ENCODE data around the gene EGF.
"Not testable (repeated sequence)": the region's sequence is repeated elsewhere in the genome, so short reads cannot be mapped to it uniquely, and the experiment has no call there.

EGF gene

DNA sequence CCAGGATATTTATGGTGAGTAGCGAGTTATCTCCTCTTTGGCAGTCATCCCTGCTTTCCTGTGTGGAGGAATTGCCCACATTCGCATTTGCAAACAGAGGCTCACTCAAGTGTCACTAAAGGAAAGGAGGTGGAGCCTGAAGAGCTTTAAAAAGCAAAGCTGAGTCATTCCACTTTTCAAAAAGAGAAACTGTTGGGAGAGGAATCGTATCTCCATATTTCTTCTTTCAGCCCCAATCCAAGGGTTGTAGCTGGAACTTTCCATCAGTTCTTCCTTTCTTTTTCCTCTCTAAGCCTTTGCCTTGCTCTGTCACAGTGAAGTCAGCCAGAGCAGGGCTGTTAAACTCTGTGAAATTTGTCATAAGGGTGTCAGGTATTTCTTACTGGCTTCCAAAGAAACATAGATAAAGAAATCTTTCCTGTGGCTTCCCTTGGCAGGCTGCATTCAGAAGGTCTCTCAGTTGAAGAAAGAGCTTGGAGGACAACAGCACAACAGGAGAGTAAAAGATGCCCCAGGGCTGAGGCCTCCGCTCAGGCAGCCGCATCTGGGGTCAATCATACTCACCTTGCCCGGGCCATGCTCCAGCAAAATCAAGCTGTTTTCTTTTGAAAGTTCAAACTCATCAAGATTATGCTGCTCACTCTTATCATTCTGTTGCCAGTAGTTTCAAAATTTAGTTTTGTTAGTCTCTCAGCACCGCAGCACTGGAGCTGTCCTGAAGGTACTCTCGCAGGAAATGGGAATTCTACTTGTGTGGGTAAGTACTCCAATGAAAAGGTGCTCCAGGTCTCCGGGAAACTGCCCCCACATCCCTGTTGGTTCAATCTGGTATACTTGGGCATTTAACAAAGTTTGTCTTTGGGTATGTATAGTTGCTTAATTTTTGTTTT is at the start of gene EGF:
TSS of gene EGF (plus strand) at position 178 of the 890 bp plus-strand sequence. CDS start at position 631, 453 bp downstream.
- no peak for DNase-seq (ENCODE audit: low spot score)

DNA sequence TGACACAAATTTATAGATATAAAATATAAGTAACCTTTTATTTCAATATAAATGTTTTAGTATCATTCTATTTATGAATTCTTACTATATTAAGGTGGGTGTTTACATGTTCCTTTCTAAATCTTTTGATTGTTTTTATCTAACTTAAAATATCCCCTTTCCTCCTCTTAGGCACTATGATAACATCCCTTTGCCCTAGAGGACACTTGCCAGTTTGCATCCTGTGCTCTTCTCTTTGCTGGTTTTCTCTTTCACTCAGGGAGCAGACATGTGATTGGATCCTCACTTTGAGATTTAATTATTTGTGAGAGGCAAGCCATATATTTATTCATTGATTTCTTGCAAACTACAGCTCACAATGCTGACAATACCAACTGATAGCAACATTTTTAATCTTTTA is 48.5 kb upstream of the EGF start:
- DNase-seq (ENCODE audit: low spot score) = no peak

DNA sequence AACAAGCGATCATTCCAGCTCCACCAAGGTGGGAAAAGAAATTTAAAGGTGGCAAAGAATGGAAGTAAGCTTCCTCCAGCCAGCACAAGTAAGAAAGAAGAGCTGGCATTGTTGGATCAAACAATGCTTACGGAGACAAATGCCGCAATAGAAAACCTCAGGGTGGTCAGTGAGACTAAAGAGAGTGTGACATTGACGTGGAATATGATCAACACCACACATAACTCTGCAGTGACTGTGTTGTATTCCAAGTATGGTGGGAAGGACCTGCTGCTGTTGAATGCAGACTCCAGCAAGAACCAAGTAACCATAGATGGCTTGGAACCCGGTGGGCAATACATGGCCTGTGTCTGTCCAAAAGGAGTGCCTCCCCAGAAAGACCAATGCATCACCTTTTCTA is 42.6 kb upstream of the EGF start:
- DNase-seq (ENCODE audit: low spot score) = no peak

DNA sequence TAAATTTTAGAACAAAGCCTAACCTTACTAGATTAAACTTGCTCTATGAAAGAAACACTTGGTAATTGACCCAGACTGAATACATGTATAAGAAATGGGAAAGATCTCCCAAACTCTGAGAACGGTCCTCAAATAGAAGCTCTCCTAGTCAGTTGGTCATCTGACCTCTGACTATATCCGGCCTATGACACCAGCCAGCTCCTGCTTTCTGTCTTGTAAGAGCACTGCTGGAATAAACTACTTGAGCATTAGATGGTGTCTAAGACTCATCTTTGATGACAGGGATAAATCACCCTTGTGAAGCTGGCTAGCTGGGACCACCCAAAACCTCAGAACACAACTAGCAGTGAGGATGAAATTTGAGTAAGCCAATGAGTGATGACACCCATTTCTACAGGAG is 40.6 kb upstream of the EGF start:
- no peak for DNase-seq (ENCODE audit: low spot score)

DNA sequence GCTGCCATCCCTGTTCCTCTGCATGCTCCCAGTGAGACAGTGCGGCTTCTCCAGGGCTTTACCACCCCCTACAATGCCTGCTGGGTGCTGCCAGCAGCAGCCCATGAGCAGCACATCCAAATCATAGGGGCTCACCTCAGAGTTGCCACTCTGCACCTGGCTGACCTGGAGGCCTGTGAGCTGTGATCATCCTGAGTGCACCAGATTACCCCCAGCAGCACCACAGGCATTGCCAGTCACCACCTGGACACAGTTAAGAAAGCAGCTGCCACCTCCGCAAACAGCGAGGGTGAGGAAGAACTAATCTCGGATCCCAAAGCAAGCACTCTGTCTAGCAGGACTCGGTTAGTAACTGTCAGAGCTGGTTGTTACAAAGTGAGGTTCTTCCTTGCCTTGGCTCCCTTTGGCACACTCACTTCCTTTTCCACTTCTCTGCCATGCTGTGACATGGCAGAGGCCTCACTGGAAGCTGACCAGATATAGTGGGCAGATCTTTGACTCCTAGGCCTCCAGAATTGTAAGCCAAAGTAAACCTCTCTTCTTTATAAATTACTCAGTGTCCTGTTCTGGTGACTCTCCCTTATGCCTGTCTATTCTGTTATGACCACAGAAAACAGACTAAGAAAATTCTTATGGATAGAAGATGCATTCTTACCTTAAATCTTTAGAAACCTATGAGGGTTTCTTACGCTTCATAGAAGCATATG is 39.6 kb upstream of the EGF start:
- no peak for DNase-seq (ENCODE audit: low spot score)

DNA sequence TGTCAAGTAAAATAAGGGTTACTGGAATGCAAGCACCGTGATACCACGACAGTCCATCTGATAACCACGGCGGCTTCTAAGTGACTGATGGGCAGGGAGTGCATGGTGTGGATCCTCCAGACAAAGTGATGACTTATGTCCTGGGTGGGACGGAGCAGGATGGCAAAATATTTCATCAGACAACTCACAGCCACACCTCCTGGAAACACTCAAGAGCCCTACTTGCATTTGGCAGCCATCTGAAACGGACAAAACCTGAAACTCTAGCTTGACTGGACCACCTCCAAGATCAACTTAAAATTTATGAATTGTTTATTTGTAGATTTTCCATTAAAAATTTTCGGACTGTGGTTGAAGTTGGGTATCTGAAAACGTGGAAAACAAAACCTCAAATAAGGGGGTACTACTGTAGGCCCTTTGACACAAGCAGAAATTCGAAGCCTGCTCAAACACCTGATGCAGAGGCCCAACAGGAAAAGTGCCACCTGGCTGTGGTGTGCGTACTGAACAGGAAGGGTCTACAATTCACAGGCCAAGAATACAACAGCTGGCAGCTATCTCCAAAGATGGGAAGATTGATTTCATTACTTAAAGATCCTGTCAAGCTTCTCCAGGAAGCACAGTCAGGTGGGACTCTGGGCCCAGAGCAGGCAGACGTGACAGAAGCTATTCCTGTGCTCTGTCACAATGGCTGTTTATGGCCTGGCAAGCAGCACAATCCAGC is 38.7 kb upstream of the EGF start:
- no peak for DNase-seq (ENCODE audit: low spot score)

DNA sequence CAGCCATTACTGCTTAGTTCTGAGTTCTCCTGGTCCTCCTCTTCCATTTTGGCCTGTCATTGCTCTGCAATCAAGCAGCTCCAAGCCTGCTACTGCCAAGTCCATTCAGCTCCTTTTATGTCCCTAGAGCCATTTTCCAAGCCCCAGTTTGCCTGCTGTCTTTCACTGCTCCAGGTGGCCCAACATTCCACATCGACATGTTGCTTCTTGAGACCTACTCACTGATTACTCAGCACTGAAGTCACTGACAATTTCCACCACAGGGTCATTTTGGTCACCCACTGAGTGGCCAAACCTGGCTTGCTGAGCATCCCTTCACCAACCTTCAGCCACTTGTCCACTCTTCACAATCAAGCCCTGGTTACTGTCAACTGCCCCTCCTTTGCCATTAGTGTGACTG is 37.6 kb upstream of the EGF start:
- no peak for DNase-seq (ENCODE audit: low spot score)

DNA sequence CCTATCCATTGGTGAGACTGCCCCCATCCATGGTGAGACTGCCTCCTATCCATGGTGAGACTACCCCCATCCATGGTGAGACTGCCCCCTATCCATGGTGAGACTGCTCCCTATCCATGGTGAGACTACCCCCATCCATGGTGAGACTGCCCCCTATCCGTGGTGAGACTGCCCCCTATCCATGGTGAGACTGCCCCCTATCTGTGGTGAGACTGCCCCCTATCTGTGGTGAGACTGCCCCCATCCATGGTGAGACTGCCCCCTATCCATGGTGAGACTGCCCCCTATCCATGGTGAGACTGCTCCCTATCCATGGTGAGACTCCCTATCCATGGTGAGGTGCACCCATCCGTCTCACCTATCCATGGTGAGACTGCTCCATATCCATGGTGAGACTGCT is 37.1 kb upstream of the EGF start:
- DNase-seq (ENCODE audit: low spot score) = not testable (repeated sequence)

DNA sequence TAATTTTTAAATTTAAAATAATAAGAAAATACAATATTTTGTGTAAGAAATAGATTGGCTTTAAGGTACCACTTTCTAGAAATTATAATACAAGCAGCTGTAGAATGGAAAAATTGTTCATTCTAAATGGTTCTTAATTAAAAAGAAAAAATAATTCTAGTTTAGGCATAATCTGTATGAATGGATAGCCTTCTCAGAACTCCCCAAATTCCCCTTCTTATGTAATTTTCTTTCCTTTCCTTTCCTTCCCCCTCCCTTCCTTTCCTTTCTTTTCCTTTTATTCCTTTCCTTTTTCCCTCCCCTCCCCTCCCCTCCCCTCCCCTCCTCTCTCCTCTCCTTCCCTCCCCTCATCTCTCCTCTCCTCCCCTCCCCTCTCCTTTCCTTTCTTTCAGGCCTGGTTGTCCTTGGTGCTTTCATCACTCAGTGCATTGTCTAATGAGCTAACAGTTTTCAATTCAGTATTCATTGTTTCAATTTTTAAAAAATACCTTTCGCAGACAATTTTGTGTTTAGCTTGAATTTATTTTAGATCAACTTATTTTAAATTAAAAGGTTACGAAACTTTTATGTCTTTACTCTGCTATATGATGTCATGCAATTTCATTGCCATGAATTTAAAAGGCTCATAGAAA is 35.9 kb upstream of the EGF start:
- no peak for DNase-seq (ENCODE audit: low spot score)

DNA sequence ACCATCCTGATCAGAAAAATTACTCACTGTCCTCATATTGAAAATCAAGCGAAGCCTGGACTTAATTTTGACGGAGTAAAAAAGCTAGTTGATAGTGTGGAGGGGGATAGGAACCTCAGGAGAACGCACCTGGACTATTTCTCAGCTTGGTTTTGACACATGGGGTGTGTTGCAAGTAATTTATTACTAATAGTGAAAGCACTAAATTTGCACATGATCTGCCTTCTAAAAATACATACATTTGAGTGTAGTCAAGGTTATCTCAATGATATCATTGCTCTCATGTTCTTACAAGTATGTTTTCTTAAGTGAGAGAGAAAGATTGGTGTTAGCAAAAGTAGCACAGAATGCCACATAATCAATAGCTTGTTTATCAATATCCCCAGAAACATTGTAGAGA is 35.3 kb upstream of the EGF start:
- DNase-seq (ENCODE audit: low spot score) = no peak

DNA sequence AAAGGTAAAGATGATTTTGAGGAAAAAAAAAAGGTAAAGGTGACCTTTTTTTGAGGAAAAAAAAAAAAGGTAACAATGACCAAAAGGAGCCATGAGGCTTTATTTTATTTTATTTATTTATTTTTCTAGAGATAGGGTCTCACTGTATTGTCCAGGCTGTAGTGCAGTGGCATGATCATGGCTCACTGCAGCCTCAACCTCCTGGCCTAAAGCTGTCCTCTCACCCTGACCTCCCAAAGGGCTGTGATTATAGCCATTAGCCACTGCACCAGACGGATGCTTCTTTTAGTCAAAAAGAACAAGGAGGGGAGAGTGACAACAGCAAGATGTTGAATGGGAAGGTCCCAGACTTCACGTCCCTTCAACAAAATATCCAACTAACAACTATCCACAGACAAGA is 34.3 kb upstream of the EGF start:
- no peak for DNase-seq (ENCODE audit: low spot score)

DNA sequence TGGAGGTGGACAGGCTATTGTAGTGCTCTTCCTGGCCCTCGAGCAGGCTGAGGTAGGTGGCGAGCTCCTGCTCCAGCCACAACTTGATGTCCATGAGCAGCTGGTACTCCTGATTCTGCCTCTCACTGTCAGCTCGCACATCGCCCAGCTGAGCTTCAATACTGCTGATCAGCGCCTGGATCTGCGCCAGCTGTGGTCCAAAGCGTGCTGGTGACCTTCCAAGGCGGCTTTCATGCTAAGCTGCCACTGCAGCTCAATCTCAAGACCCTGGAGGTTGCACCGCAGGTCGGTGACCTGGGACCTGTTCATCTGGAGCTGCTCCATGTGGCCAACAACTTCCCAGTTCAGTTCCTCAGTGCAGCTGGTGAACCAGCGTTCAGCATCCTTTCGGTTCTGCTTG is 33.6 kb upstream of the EGF start:
- no peak for DNase-seq (ENCODE audit: low spot score)

DNA sequence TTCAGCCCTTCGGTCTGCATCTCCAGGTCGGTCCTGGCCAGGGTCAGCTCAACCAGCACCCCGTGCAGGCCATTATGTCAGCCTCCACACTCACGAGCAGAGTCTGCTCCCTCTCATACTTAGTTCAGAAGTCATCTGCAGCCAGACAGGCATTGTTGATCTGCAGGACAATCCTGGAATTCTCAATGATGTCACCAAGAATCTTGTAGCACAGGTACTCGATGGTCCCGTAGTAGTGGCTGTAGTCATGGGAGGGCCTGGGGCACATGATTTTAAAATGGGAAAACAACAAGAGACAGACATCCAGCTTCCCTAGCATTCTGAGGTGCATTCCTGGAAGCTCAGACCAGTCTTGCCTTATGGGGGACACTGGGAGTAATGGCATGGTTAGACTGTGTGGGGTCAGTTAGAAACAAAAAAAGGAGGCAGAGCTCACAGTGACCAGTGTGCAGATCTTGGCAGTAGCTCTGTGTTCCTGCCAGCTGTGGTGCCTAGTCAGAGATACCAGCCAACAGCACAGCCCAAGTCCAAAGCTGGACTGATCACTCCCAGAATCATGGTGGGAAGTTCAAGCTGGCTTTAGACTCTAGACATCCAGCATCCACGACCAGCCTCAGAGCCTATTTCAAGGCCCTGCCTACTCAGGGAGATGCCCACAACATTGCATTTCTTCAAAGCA is 32.9 kb upstream of the EGF start:
- DNase-seq (ENCODE audit: low spot score) = no peak

DNA sequence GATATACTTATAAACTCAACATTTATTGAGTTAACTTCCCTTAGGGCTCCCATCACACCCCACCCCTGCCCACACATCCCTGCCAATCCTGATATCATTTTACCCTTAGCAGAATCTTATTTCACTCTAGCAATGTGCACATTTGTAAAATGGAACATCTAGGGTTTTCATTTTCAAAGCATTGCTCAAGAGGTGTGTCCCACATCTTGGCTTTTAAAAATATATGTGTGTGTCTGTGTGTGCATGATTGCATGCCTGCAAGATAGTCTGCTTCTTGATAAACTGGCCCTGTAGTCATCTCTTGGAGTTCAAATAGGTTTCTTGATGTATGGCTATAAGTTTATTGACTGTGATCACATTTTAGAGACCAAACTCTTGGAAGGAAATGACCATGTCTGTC is 26.4 kb upstream of the EGF start:
- DNase-seq (ENCODE audit: low spot score) = no peak

DNA sequence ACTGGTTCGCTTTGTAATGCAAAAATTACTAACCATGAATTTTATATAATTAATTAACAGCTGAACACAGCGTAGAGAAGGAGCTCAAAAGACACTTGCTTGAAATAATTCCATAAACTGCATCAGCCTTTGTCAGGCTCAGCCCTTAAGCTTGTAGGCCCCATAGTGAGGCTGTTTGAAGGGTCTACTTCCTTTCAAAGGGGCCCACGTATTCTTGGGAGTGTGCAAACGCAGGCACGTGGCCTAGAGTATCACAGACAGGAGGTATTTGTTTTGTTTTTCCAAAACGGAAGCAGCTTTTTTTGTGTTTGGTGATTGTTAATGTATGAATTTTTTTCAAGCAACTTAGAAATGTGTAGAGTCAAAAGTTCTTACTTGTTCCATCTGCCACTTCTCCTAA is 25.6 kb upstream of the EGF start:
- DNase-seq (ENCODE audit: low spot score) = no peak

DNA sequence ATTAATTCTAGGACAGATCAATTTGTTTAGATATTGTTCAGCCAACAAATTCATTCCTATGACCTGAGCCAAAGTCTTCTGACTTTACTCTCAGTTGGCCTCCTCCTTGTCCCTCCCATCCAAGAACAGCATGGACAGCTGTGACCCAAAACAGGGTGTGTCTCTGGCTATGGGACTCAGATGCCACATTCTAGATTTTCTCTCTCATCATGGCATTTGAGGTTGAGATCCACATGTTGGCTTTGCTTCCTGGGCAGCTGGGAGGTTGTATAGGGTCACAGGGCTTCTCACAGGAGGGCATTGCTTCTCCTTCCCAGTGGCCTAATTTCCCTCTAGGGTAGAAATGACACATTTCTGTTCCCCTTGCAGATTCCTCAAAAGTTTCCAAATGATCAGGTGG is 22.6 kb upstream of the EGF start:
- DNase-seq (ENCODE audit: low spot score) = no peak

DNA sequence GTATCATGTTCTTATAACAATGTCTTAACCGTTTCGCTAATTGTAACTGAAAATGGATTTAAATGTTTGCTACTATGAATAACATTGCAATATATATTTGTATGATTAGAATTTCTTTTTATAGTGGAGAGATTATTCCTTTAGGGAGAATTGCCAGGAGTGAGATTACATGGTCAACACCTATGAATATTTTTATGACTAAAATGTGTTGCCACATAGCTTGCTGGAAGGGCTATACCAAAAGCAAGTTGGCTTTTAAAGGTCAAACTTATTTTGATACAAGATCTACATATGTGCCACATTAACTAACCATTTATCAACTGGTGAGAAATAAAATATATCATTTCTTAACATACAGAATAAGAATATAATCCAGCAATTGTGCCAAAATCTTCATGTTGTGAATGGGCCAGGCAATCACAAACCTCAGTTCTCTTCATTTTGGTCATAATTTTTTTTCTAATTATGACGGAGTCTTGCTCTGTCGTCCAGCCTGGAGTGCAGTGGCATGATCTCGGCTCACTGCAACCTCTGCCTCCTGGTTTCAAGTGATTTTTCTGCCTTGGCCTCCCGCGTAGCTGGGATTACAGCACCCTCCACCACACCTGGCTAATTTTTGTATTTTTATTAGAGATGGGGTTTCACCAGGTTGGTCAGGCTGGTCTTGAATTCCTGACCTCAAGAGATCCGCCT is 10.0 kb upstream of the EGF start:
- no peak for DNase-seq (ENCODE audit: low spot score)

DNA sequence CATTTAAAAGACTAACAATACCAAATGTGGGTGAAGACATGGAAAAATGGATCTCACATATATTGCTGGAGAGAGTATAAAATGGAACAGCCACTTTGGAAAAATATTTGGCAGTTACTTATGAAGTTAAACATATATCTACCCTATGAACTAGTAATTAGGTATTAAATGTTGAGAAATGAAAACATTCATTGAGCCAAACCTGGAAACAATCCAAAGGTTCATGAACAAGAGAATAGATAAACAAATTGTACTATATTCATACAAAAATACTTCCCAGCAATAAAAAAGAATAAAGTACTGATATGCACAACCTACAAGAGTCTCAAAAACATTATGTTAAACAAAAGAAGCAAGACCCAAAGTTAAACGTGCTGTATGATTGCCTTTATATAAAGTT is 4.0 kb upstream of the EGF start:
- DNase-seq (ENCODE audit: low spot score) = no peak

DNA sequence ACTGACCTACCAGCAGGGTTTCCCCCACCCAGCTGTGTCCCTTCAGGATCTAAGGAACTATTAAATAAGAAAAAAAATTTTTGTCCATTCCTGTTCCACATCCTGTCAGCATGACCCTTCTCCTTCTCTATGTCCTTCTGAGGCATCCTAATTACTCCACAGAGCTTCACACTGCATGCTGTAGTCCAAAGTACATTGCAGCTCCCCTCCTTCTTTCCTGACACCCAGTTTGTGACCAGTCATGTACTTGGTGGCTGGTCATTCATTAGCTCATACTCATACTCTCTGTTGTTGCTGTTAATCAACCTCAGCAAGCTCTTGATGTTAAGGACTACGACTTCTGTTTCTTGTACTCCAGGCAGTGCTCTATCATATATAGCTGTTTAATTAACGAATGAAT is 2.4 kb upstream of the EGF start:
- no peak for DNase-seq (ENCODE audit: low spot score)

DNA sequence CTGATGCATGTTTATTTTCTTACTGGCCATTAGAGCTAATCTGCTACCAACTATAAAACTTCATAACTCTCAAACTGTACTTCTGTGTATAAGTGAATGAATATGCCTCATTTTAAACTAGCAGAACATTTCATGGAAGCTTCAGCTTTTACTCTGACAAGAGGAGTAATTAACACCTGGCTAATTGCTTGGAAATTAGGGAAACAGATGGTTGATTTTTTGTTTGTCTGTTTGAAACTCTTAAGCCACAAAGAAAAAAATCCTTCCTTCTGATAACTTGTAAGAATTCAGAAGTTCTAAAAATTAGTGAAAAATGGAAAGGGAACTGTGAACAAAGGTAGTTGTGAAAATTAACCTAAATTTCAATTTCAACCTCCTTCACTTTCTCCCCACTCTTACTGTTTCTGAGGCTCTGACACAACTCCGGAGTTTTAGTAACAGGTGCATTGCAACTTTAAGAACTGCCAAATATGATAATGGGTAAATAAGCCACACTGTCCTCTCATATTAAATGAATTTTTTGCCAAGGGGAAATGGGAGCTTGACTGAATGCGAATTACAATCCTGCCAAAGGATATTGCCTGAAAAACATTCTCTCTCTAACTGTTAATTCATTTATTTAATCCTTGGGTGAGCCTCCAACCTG is 1.0 kb downstream of the EGF start:
- DNase-seq (ENCODE audit: low spot score) = no peak

DNA sequence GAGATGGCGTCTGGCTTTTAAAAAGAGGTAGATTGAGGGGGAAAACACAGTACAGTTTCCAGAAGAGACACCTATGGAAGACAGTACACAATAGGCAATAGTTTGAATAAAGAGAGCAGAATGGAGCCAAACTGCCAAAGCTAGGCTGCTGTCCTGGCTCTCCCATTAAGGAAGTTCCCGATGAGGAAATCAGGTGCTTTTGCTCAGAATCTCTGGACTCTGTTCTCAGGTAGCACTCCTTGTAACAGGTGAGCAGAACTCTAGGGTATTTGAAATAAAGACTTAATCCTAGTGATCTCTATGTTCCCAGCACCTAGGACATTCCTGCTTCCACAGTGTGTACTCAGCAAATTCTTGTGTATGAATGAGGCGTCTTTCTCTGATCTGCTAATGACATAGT is 1.6 kb downstream of the EGF start:
- DNase-seq (ENCODE audit: low spot score) = no peak

Data from kidney capillary endothelial cell (primary cell).